Vagina (tissue), 2 donors: ENCODE measurements around the gene MBNL2.

ENCODE experiments used
- POLR2A ChIP-seq, 2 donors: fragments of 450-650 bp; IDR thresholded peaks; one replicate each; pipeline ENCODE4 v1.6.1; 2017; ENCODE audit warnings: antibody characterized with exemption in 2 of 2, mild to moderate bottlenecking in 2 of 2, moderate library complexity in 2 of 2
- POLR2AphosphoS5 ChIP-seq, 2 donors: sonication (generic); formaldehyde crosslinking; IDR thresholded peaks; one replicate each; pipeline ENCODE4 v1.9.0; 2017; ENCODE audit warnings: antibody characterized with exemption in 2 of 2, mild to moderate bottlenecking in 2 of 2, low read depth in 1 of 2; ENCODE audit not compliant: insufficient read depth in 1 of 2
- TF ChIP-seq, protein P1 (sequence below), 3 experiments: fragments of 450-650 bp in 2 of 3; fragments of 200-600 bp in 1 of 3; sonication (generic) in 1 of 3; IDR thresholded peaks; one replicate each; pipeline ENCODE4 v1.5.1; 2017 to 2019; ENCODE audit warnings: antibody characterized with exemption in 3 of 3, mild to moderate bottlenecking in 2 of 3, moderate library complexity in 2 of 3

DNA sequence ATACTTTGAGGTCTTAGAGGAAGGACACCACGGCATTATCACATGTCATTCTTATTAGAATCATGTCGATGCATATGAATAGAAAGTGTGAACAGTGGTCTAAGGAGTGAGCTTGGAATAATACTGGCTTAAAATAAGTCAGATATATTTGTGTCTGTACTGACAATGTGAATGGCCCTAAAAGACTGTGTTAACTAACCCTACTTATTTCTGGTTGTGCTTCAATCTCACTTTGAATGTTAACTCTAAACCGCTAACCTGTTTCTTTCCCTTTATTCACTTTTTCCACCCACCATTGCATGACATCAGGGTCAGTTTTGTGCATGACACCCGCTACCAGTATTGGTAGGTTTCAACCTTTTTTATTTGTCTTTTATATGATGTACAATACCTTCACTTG is 142.7 kb downstream of the MBNL2 start:
- TF ChIP-seq, protein P1, sequence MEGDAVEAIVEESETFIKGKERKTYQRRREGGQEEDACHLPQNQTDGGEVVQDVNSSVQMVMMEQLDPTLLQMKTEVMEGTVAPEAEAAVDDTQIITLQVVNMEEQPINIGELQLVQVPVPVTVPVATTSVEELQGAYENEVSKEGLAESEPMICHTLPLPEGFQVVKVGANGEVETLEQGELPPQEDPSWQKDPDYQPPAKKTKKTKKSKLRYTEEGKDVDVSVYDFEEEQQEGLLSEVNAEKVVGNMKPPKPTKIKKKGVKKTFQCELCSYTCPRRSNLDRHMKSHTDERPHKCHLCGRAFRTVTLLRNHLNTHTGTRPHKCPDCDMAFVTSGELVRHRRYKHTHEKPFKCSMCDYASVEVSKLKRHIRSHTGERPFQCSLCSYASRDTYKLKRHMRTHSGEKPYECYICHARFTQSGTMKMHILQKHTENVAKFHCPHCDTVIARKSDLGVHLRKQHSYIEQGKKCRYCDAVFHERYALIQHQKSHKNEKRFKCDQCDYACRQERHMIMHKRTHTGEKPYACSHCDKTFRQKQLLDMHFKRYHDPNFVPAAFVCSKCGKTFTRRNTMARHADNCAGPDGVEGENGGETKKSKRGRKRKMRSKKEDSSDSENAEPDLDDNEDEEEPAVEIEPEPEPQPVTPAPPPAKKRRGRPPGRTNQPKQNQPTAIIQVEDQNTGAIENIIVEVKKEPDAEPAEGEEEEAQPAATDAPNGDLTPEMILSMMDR (IDR thresholded peaks at IDR 0.05): no peak
- TF ChIP-seq POLR2AphosphoS5 (IDR thresholded peaks at IDR 0.05; ENCODE audit: insufficient read depth in 1 of 2, low read depth in 1 of 2) (no peak), POLR2A (IDR thresholded peaks at IDR 0.05) (no peak)
